Measurements from ENCODE around the gene SLC35F3.

GRCh38 chr1:234239515-234239914 is 335.0 kb downstream of the SLC35F3 start:
- TF ChIP-seq EZH2 (IDR thresholded peaks at IDR 0.05; ENCODE audit: insufficient read depth, low read length) (no peak), CTCF (IDR thresholded peaks at IDR 0.05; ENCODE audit: insufficient read depth, low read depth, low read length) (no peak)

All from astrocyte (in vitro differentiated cells and primary cell).